Measurements from ENCODE around the gene OTUB1.

The OTUB1 gene, protein sequence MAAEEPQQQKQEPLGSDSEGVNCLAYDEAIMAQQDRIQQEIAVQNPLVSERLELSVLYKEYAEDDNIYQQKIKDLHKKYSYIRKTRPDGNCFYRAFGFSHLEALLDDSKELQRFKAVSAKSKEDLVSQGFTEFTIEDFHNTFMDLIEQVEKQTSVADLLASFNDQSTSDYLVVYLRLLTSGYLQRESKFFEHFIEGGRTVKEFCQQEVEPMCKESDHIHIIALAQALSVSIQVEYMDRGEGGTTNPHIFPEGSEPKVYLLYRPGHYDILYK

DNA sequence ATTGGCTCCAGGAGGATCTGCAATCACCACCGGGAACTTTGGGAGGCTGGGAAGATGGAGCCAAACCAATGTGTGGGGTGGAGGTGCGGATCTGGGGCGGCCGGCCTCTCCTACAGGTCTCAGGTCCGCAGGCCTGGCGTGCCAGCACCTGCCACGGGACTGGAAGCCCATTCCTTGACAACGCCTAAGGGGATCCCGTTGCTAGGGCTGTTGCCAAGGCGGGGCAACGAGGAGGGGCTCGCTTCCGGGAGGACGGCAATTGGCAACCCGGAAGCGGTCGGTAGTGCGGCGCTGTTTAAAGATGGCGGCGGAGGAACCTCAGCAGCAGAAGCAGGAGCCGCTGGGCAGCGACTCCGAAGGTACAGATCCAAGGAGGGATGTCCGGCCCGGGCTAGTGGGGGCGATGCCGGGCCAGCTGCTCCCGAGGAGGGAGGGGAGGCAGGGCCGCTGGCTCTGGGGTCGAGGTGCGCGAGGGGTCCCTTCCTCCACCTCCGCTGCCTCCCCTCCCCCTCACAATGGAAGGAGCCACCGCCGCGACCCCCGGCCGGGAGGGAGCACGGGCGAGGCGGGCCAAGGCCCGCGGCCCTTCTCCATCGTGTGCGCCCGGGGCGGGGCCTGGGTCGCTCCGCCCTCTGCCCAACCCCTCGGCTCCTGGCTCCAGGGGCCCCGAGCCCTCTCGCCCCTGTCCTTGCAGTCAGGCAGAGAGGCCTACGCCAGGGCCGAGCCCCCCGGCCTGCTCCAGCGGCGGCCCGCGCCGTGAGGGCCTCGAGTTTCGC is at the start of gene OTUB1:
Gene OTUB1 (plus strand): TSS at position 283 of the 776 bp plus-strand sequence. CDS start 19 bp downstream, at position 302.
- Histone ChIP-seq H3K27ac (ENCODE audit: low read depth, low read length) (peak within 1 kb of the TSS; percentile 65), H3K79me2 (ENCODE audit: control insufficient read depth, insufficient read depth, low read length, unreplicated experiment) (peaks cover 29% of the 10 kb centered on the region), H3K4me1 (ENCODE audit: control insufficient read depth, insufficient read depth, low read length, unreplicated experiment) (peaks cover 16% of the 10 kb centered on the region), H3K4me3 (ENCODE audit: low read depth, low read length) (peak within 1 kb of the TSS; percentile 80), H3K27me3 (ENCODE audit: insufficient read depth, low read length) (no peaks in the 10 kb centered on the region), H3K36me3 (ENCODE audit: insufficient read depth, low read length) (peaks cover 11% of the 10 kb centered on the region; the same call in 1 of the 2 replicates), H2AFZ (ENCODE audit: low read length, unreplicated experiment) (peak within 1 kb of the TSS; percentile 83)

DNA sequence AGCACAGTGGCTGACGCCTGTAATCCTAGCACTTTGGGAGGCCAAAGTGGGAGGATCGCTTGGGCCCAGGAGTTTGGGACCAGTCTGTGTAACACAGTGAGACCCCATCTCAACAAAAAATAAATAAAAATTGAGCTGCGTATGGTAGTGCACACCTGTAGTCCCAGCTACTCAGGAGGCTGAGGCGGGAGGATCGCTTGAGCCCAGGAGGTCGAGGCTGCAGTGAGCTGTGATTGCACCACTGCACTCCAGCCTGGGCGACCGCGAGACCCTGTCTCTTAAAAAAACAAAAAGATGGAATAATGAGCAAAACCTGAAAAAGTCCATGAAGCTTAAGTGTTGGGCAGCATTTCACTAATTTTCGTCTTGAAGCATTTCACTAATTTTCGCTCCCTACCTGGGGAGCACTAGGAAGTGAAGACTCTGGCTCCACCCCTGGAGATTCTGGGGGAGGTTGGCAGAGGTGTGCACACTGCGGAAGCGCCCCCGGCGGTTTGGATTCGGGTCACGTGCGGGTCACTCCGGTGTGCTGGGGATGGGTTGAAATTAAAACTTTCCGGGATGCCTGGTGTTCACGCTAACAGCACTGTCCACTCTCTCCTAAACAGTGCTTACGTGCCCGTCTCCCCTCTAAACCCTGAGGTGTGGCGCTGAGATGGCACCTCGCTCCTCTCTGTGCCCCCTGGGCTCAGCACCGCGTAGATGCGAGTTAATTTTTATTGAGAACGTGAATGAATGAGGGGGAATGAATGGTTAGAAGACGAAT is 48.3 kb upstream of the OTUB1 start:
- no peaks in the 10 kb centered on the region for H3K27me3 ChIP-seq (ENCODE audit: insufficient read depth, low read length)
- peaks cover 37% of the 10 kb centered on the region for H3K79me2 ChIP-seq (ENCODE audit: control insufficient read depth, insufficient read depth, low read length, unreplicated experiment)
- peaks cover 7% of the 10 kb centered on the region for H3K4me1 ChIP-seq (ENCODE audit: control insufficient read depth, insufficient read depth, low read length, unreplicated experiment)
- peak overlapping the region; percentile 75 for H3K4me3 ChIP-seq (ENCODE audit: low read depth, low read length)
- H3K36me3 ChIP-seq (ENCODE audit: insufficient read depth, low read length) = no peaks in the 10 kb centered on the region
- H3K27ac ChIP-seq (ENCODE audit: low read depth, low read length) = peak overlapping the region; percentile 40
- peak overlapping the region; percentile 96 for H2AFZ ChIP-seq (ENCODE audit: low read length, unreplicated experiment)

DNA sequence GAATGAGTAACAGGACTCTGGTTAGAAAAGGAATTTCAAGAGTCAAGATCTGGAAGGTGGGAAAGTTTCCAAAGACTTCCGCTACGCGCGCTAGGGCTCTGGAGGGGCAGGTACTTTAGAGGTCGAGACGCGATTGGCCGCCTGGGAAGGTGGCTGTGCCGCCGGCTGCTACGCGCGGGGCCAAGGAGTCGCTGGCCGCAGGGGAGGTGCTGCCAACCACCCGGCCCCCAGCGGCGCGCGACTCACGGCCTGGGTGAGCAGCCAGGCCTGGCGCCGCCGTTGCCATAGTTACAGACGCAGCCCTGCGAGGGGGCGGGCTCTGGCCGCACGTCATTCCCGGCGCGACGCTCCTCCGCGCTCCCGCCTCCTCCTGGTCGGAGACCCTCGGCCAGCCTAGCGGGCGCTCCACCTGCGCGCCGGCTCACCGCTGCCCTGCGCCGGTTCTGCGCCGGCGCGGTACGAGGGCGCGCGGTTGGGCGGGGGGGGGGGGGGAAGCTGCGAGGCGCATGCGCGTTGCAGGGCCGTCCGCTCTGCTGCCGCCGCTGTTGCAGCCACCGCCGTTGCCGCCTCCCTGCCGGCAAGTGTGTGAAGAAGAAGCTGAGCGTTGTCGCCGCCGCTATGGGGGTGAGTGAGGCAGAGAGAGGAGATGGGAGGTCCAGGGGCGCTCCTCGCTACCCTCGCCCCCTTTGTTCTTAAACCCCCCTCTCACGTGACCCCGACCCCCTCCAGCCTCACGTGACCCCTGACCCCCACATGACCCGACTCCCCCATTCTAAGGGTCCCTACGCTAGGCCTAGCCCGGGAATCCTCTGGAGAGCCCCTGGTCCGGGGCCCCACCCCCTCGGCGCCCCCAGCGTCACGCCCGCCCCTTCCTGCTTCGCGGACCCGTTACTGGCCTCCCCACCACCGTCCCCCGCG is 47.5 kb upstream of the OTUB1 start, which contains the start of gene NAA40:
Gene NAA40 (plus strand): TSS at position 524 of the 918 bp plus-strand sequence. CDS start 95 bp downstream, at position 619.
- peak within 1 kb of the TSS; percentile 40 for H3K27ac ChIP-seq (ENCODE audit: low read depth, low read length)
- H3K36me3 ChIP-seq (ENCODE audit: insufficient read depth, low read length) = no peaks in the 10 kb centered on the region
- peak within 1 kb of the TSS; percentile 99 for H3K4me3 ChIP-seq (ENCODE audit: low read depth, low read length)
- H3K27me3 ChIP-seq (ENCODE audit: insufficient read depth, low read length) = no peaks in the 10 kb centered on the region
- peaks cover 7% of the 10 kb centered on the region for H3K4me1 ChIP-seq (ENCODE audit: control insufficient read depth, insufficient read depth, low read length, unreplicated experiment)
- peaks cover 44% of the 10 kb centered on the region for H3K79me2 ChIP-seq (ENCODE audit: control insufficient read depth, insufficient read depth, low read length, unreplicated experiment)
- H2AFZ ChIP-seq (ENCODE audit: low read length, unreplicated experiment) = peak within 1 kb of the TSS; percentile 96

DNA sequence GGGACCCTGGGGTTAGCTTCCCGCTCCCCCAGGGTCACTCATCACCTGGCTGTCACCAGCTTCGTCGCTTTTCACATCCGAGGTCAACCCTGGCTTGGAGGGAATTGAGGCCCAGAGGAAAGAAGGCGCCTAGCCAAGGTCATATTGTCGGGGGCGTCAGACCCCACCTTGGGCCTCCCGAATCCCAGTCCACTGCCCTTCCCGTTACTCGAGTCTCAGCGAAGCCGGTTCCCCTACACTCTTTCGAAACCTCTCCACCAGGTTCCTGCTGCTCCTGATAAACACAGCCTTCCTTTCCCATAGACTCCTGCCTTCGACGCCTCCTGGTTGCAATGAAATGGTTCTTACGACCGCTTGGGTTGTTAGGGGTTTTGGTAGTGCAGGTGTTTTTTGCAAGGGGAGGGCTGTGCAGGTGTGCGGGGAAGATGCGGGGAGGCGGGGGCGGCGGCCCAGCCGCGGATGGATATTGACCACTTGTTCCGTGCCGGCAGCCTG is 46.8 kb upstream of the OTUB1 start:
- no peak overlapping the region for H3K27ac ChIP-seq (ENCODE audit: low read depth, low read length)
- no peaks in the 10 kb centered on the region for H3K36me3 ChIP-seq (ENCODE audit: insufficient read depth, low read length)
- H3K4me3 ChIP-seq (ENCODE audit: low read depth, low read length) = peak overlapping the region; percentile 99
- H3K27me3 ChIP-seq (ENCODE audit: insufficient read depth, low read length) = no peaks in the 10 kb centered on the region
- peaks cover 51% of the 10 kb centered on the region for H3K79me2 ChIP-seq (ENCODE audit: control insufficient read depth, insufficient read depth, low read length, unreplicated experiment)
- peaks cover 9% of the 10 kb centered on the region for H3K4me1 ChIP-seq (ENCODE audit: control insufficient read depth, insufficient read depth, low read length, unreplicated experiment)
- H2AFZ ChIP-seq (ENCODE audit: low read length, unreplicated experiment) = peak overlapping the region; percentile 82

DNA sequence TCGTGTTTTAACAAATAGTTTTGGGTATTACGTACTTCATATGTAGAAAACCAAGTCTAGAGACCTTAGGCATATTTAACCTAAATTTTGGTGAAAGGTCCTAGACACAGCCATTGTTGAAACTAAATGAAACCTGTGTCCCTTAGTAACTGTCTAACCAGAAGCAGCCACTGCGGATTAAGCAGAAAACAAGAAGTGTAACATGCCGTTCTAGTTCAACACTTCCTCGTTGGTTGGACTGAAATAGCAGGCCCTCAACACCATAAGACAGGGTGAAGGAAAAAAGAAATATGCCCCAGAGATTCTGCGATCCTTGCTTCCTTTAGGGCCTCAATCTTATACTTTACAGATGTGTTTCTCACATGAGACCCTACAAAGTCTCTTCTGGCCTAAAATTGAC is 45.5 kb upstream of the OTUB1 start:
- no peak overlapping the region for H2AFZ ChIP-seq (ENCODE audit: low read length, unreplicated experiment)
- no peaks in the 10 kb centered on the region for H3K36me3 ChIP-seq (ENCODE audit: insufficient read depth, low read length)
- H3K4me1 ChIP-seq (ENCODE audit: control insufficient read depth, insufficient read depth, low read length, unreplicated experiment) = peaks cover 20% of the 10 kb centered on the region
- peaks cover 55% of the 10 kb centered on the region for H3K79me2 ChIP-seq (ENCODE audit: control insufficient read depth, insufficient read depth, low read length, unreplicated experiment)
- no peak overlapping the region for H3K4me3 ChIP-seq (ENCODE audit: low read depth, low read length)
- no peak overlapping the region for H3K27ac ChIP-seq (ENCODE audit: low read depth, low read length)
- H3K27me3 ChIP-seq (ENCODE audit: insufficient read depth, low read length) = no peaks in the 10 kb centered on the region

DNA sequence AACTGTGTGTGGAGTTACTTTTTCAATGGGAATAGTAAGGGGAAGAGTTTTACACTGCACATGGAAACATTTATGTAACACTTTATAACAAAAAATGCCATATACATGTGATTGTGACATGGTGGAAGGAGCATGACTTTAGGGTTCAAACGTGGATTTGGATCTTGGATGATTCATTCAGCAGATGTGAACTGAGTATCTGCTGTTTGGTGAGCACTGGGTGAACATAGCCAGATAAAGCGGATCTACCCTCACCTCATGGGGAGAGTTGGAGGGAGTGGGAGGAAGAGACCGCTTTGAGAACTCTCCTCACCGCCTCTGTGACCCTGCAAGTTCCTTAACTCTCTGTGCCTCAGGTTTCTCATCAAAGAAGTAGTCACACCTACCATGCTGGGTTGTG is 44.3 kb upstream of the OTUB1 start:
- no peaks in the 10 kb centered on the region for H3K27me3 ChIP-seq (ENCODE audit: insufficient read depth, low read length)
- H3K79me2 ChIP-seq (ENCODE audit: control insufficient read depth, insufficient read depth, low read length, unreplicated experiment) = peaks cover 55% of the 10 kb centered on the region
- no peak overlapping the region for H3K4me3 ChIP-seq (ENCODE audit: low read depth, low read length)
- H3K27ac ChIP-seq (ENCODE audit: low read depth, low read length) = no peak overlapping the region
- H3K4me1 ChIP-seq (ENCODE audit: control insufficient read depth, insufficient read depth, low read length, unreplicated experiment) = peaks cover 20% of the 10 kb centered on the region
- H3K36me3 ChIP-seq (ENCODE audit: insufficient read depth, low read length) = no peaks in the 10 kb centered on the region
- no peak overlapping the region for H2AFZ ChIP-seq (ENCODE audit: low read length, unreplicated experiment)

DNA sequence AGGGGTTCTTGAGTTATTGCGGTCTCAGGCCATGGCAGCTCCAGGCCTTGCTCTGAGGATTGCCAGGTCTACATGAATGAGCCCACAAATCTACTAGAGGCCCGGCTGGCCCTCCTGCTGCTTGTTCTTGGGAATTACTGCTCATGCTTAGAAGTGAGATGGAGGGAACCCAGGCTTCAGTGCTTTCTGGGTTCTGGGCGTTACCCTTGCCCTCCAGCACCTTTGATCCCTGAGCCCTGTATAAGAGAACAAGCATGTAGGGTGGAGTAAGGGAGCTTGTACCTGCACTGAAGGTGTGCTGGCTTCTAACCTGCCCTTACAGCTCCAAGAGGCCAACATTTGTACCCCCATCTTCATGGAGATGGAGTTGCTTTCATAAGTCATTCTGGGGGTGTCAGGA is 43.4 kb upstream of the OTUB1 start:
- H2AFZ ChIP-seq (ENCODE audit: low read length, unreplicated experiment) = no peak overlapping the region
- H3K36me3 ChIP-seq (ENCODE audit: insufficient read depth, low read length) = no peaks in the 10 kb centered on the region
- no peak overlapping the region for H3K4me3 ChIP-seq (ENCODE audit: low read depth, low read length)
- no peaks in the 10 kb centered on the region for H3K27me3 ChIP-seq (ENCODE audit: insufficient read depth, low read length)
- H3K27ac ChIP-seq (ENCODE audit: low read depth, low read length) = no peak overlapping the region
- peaks cover 55% of the 10 kb centered on the region for H3K79me2 ChIP-seq (ENCODE audit: control insufficient read depth, insufficient read depth, low read length, unreplicated experiment)
- H3K4me1 ChIP-seq (ENCODE audit: control insufficient read depth, insufficient read depth, low read length, unreplicated experiment) = peaks cover 20% of the 10 kb centered on the region

DNA sequence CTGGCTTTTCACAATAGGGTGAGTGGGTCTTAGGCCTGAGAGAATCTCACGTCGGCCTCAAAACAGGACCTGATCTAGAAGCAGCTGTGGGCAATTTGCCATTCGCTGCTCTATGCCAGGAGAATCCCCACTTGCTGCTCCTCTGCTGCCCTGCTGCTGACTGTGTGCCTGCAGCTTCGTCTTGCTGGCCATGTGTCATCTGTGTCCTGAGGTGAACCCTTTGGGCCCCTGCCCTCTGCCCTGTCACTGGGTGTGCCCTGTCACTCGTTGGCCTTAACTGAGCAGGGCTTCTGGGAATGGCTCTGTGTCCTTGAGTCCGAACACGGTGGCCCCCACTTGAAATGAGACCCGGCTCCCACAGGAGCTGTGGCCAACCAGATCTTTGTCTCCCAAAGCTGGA is 41.3 kb upstream of the OTUB1 start:
- H3K4me3 ChIP-seq (ENCODE audit: low read depth, low read length) = no peak overlapping the region
- peak overlapping the region; percentile 49; the same call in 1 of the 2 replicates for H3K27ac ChIP-seq (ENCODE audit: low read depth, low read length)
- 0 out of 2 replicates have a peak, but pooled peaks cover 2% of the 10 kb centered on the region for H3K36me3 ChIP-seq (ENCODE audit: insufficient read depth, low read length)
- H3K4me1 ChIP-seq (ENCODE audit: control insufficient read depth, insufficient read depth, low read length, unreplicated experiment) = peaks cover 16% of the 10 kb centered on the region
- no peak overlapping the region for H2AFZ ChIP-seq (ENCODE audit: low read length, unreplicated experiment)
- peaks cover 45% of the 10 kb centered on the region for H3K79me2 ChIP-seq (ENCODE audit: control insufficient read depth, insufficient read depth, low read length, unreplicated experiment)
- H3K27me3 ChIP-seq (ENCODE audit: insufficient read depth, low read length) = no peaks in the 10 kb centered on the region

DNA sequence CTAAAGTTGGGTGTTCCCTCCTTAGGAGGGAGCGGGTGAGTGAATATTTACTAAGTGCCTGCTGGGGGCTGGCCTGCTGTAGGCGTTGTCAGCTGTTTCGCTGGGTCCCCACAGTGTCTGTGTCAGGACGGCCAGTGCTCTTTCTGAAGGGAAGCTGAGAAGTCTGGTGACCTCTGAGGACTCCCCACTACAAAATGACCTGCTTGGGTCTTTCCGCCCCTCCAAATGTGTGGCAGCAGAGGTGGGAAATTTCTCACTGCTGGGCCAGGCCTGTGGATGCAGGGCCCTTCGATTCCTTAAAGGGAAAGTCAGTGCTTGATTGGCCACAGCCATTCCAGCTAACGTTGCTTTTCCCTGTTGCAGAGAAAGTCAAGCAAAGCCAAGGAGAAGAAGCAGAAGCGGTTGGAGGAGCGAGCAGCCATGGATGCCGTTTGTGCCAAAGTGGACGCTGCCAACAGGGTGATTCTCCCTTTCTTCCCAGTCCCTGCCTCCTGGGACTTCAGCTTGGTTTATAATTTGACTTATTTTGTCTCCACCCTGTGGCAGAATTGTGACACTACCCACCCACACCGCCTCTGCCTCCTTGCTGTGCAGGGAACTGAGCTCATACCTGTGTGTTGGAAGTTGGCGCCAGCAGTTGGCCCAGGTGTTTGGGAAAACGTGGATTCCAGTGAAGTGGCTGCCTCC is 40.6 kb upstream of the OTUB1 start:
- Histone ChIP-seq H3K27ac (ENCODE audit: low read depth, low read length) (peak overlapping the region; percentile 49; the same call in 1 of the 2 replicates), H3K27me3 (ENCODE audit: insufficient read depth, low read length) (no peaks in the 10 kb centered on the region), H3K79me2 (ENCODE audit: control insufficient read depth, insufficient read depth, low read length, unreplicated experiment) (peaks cover 39% of the 10 kb centered on the region), H3K4me3 (ENCODE audit: low read depth, low read length) (no peak overlapping the region; the same call in 1 of the 2 replicates), H2AFZ (ENCODE audit: low read length, unreplicated experiment) (no peak overlapping the region), H3K36me3 (ENCODE audit: insufficient read depth, low read length) (0 out of 2 replicates have a peak, but pooled peaks cover 2% of the 10 kb centered on the region), H3K4me1 (ENCODE audit: control insufficient read depth, insufficient read depth, low read length, unreplicated experiment) (peaks cover 15% of the 10 kb centered on the region)
